Right atrium auricular region (tissue), 2 donors: Measurements from ENCODE around the gene RASGRF2. TPM values are rescaled to one million over a fixed set of nuclear protein-coding genes. Genes with fewer than 3 reads are reported as not detected.

Experiments used
- DNase-seq: peaks from one replicate; pipeline ENCODE4 v3.0.0-alpha.2; 2019; ENCODE audit warnings: low spot score
- H3K27ac ChIP-seq, 2 donors: fragments of 200-600 bp; sonication (generic); 1 replicate in 1 of 2; 2 replicates in 1 of 2; pipeline ENCODE4 v1.5.1; 2016 to 2019
- H3K27me3 ChIP-seq, 2 donors: fragments of 200-600 bp; sonication (generic); one replicate each; pipeline versions ENCODE4 v1.5.1 to v1.6.0; 2017 to 2019
- H3K36me3 ChIP-seq: fragments of 200-600 bp; sonication (generic); one replicate; pipeline ENCODE4 v1.5.1; 2016
- H3K4me1 ChIP-seq, 2 donors: fragments of 200-600 bp; sonication (generic); one replicate each; pipeline versions ENCODE4 v1.5.1 to v1.6.0; 2017 to 2019
- H3K4me3 ChIP-seq, 2 donors: fragments of 200-600 bp; sonication (generic); 1 replicate in 1 of 2; 2 replicates in 1 of 2; pipeline ENCODE4 v1.5.1; 2017 to 2019; ENCODE audit warnings: mild to moderate bottlenecking in 1 of 2, moderate library complexity in 1 of 2
- H3K9me3 ChIP-seq, 2 donors: fragments of 200-600 bp; sonication (generic); one replicate each; pipeline ENCODE4 v1.5.1; 2019
- total RNA-seq, 2 donors: library from RNA; depleted of rRNA; stranded (reverse); fragments of >200 nt; gene quantifications; one replicate each; pipeline ENCODE4 v1.1.0, GENCODE V29; 2016
- TF ChIP-seq, protein P1 (sequence below), 2 donors: fragments of 200-600 bp; sonication (generic); IDR thresholded peaks; one replicate each; pipeline ENCODE4 v1.5.1; 2019; ENCODE audit warnings: antibody characterized with exemption in 2 of 2

The RASGRF2 gene
- total RNA-seq, 2 donors from 2014 or later: 3.5 to 6.3 TPM

- Histone ChIP-seq H3K9me3 (no peaks in the 10 kb centered on the region), H3K27ac (no peak overlapping the region), H3K4me1 (no peaks in the 10 kb centered on the region), H3K36me3 (no peaks in the 10 kb centered on the region), H3K4me3 (no peak overlapping the region), H3K27me3 (no peaks in the 10 kb centered on the region)
- no peak for DNase-seq
- TF ChIP-seq, protein P1, sequence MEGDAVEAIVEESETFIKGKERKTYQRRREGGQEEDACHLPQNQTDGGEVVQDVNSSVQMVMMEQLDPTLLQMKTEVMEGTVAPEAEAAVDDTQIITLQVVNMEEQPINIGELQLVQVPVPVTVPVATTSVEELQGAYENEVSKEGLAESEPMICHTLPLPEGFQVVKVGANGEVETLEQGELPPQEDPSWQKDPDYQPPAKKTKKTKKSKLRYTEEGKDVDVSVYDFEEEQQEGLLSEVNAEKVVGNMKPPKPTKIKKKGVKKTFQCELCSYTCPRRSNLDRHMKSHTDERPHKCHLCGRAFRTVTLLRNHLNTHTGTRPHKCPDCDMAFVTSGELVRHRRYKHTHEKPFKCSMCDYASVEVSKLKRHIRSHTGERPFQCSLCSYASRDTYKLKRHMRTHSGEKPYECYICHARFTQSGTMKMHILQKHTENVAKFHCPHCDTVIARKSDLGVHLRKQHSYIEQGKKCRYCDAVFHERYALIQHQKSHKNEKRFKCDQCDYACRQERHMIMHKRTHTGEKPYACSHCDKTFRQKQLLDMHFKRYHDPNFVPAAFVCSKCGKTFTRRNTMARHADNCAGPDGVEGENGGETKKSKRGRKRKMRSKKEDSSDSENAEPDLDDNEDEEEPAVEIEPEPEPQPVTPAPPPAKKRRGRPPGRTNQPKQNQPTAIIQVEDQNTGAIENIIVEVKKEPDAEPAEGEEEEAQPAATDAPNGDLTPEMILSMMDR (IDR thresholded peaks at IDR 0.05): no peak
Observed at GRCh38 chr5:81166430-81166829, 206.3 kb downstream of the RASGRF2 start.

DNA sequence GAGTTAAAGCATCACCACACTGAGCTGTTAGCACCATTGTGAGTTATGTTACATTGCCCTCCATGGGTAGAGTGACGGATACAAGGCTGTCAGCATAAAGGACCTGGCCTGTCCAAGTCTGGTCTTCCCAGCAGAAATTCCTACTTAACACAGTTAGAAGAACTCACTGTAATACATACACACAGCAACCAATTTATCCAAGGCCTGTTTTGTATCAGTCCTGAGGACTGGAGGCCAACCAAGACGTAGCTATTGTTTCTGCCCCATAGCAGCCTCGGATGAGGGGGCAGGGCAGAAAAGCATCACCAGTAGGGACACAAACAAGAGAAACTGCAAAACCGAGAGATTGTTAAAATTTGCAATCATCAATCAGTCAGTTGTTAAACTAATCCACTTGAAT lies 206.9 kb downstream of the RASGRF2 start:
- H3K36me3 ChIP-seq: no peaks in the 10 kb centered on the region
- H3K27ac ChIP-seq: no peak overlapping the region
- H3K4me3 ChIP-seq: no peak overlapping the region
- no peak for DNase-seq
- H3K4me1 ChIP-seq: no peaks in the 10 kb centered on the region
- TF ChIP-seq, protein P1 (IDR thresholded peaks at IDR 0.05): no peak
- H3K9me3 ChIP-seq: no peaks in the 10 kb centered on the region
- no peaks in the 10 kb centered on the region for H3K27me3 ChIP-seq

DNA sequence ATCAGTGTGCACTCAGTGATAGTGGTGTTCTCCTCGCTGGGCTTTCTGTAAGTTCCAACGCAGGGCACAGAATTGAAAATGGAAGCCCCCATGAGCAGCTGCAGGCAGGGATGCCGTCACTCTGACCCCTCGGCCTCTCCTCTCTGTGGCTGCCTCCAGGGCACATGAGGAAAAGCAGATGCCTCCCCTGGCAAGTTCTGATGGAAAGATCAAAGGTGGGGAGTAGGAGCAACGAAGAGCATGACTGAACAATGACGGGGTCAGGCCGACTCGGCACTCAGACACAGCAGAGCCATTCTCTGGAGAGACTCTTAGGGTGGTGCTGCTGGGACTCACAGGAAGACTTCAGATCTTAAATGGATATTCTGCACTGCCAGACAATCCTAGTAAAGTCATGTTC lies 207.4 kb downstream of the RASGRF2 start:
- H3K9me3 ChIP-seq: no peaks in the 10 kb centered on the region
- no peak overlapping the region for H3K27ac ChIP-seq
- H3K4me3 ChIP-seq: no peak overlapping the region
- TF ChIP-seq, protein P1 (IDR thresholded peaks at IDR 0.05): no peak
- H3K36me3 ChIP-seq: no peaks in the 10 kb centered on the region
- no peaks in the 10 kb centered on the region for H3K4me1 ChIP-seq
- DNase-seq: no peak
- no peaks in the 10 kb centered on the region for H3K27me3 ChIP-seq

- no peaks in the 10 kb centered on the region for H3K36me3 ChIP-seq
- TF ChIP-seq, protein P1 (IDR thresholded peaks at IDR 0.05): no peak
- H3K9me3 ChIP-seq: no peaks in the 10 kb centered on the region
- no peaks in the 10 kb centered on the region for H3K27me3 ChIP-seq
- H3K4me1 ChIP-seq: no peaks in the 10 kb centered on the region
- no peak for DNase-seq
- H3K4me3 ChIP-seq: no peak overlapping the region
- H3K27ac ChIP-seq: no peak overlapping the region
Observed at GRCh38 chr5:81169924-81170323, 209.8 kb downstream of the RASGRF2 start.

- TF ChIP-seq, protein P1 (IDR thresholded peaks at IDR 0.05): no peak
- Histone ChIP-seq H3K4me3 (no peak overlapping the region), H3K27me3 (no peaks in the 10 kb centered on the region), H3K4me1 (no peaks in the 10 kb centered on the region), H3K9me3 (no peaks in the 10 kb centered on the region), H3K27ac (no peak overlapping the region), H3K36me3 (no peaks in the 10 kb centered on the region)
- no peak for DNase-seq
Observed at GRCh38 chr5:81171769-81172168, 211.6 kb downstream of the RASGRF2 start.

- H3K4me3 ChIP-seq: no peak overlapping the region
- no peaks in the 10 kb centered on the region for H3K4me1 ChIP-seq
- H3K36me3 ChIP-seq: no peaks in the 10 kb centered on the region
- TF ChIP-seq, protein P1 (IDR thresholded peaks at IDR 0.05): no peak
- no peak overlapping the region for H3K27ac ChIP-seq
- no peaks in the 10 kb centered on the region for H3K9me3 ChIP-seq
- no peaks in the 10 kb centered on the region for H3K27me3 ChIP-seq
- DNase-seq: no peak
Observed at GRCh38 chr5:81172710-81173109, 212.5 kb downstream of the RASGRF2 start.
